ENCODE data around the gene MME.
A peak's percentile ranks its signal among the peaks of the same experiment; 100 is the strongest.

The MME gene

GRCh38 chr3:155079746-155080487 lies at the start of gene MME:
TSS of gene MME (plus strand) at chr3:155080319. CDS start at chr3:155084168, 3,849 bp downstream.
- DNase-seq = peak in 6 of 10 donors; percentile 5 to 83 (median 43)
- intact Hi-C loops (cut with DNase I) = no loop called here

GRCh38 chr3:155031186-155031585 lies 48.9 kb upstream of the MME start:
- no peak for DNase-seq
- intact Hi-C loops (cut with DNase I) = no loop called here

- DNase-seq = no peak
- intact Hi-C loops (cut with DNase I) = no loop called here
Measured at GRCh38 chr3:155032918-155033317, 47.2 kb upstream of the MME start.

- DNase-seq = no peak
- intact Hi-C loops (cut with DNase I) = no loop called here
Measured at GRCh38 chr3:155034786-155035185, 45.3 kb upstream of the MME start.

- no peak for DNase-seq
- intact Hi-C loops (cut with DNase I) = no loop called here
Measured at GRCh38 chr3:155035553-155035952, 44.6 kb upstream of the MME start.

GRCh38 chr3:155037508-155038202 lies 42.5 kb upstream of the MME start:
- no peak for DNase-seq
- intact Hi-C loops (cut with DNase I) = no loop called here

GRCh38 chr3:155038203-155038554 lies 41.9 kb upstream of the MME start:
- DNase-seq = no peak
- intact Hi-C loops (cut with DNase I) = no loop called here

- intact Hi-C loops (cut with DNase I) = no loop called here
Measured at GRCh38 chr3:155046935-155047334, 33.2 kb upstream of the MME start.

GRCh38 chr3:155047672-155048071 lies 32.4 kb upstream of the MME start:
- intact Hi-C loops (cut with DNase I) = no loop called here
- DNase-seq = no peak

More at GRCh38 chr3:155046935-155047334, 33.2 kb upstream of the MME start:
- DNase-seq = no peak

- intact Hi-C loops (cut with DNase I) = no loop called here
Measured at GRCh38 chr3:155049959-155050358, 30.2 kb upstream of the MME start.

GRCh38 chr3:155052470-155052869 lies 27.6 kb upstream of the MME start:
- intact Hi-C loops (cut with DNase I) = no loop called here
- no peak for DNase-seq

More at GRCh38 chr3:155049959-155050358, 30.2 kb upstream of the MME start:
- DNase-seq = no peak

- intact Hi-C loops (cut with DNase I) = no loop called here
- no peak for DNase-seq
Measured at GRCh38 chr3:155053756-155054155, 26.4 kb upstream of the MME start.

- DNase-seq = no peak
- intact Hi-C loops (cut with DNase I) = no loop called here
Measured at GRCh38 chr3:155064920-155065319, 15.2 kb upstream of the MME start.

- DNase-seq = no peak
- intact Hi-C loops (cut with DNase I) = no loop called here
Measured at GRCh38 chr3:155065537-155065936, 14.6 kb upstream of the MME start.

GRCh38 chr3:155069729-155070128 lies 10.4 kb upstream of the MME start:
- intact Hi-C loops (cut with DNase I) = no loop called here

GRCh38 chr3:155070316-155070715 lies 9.8 kb upstream of the MME start:
- intact Hi-C loops (cut with DNase I) = no loop called here
- no peak for DNase-seq

More at GRCh38 chr3:155069729-155070128, 10.4 kb upstream of the MME start:
- no peak for DNase-seq

- DNase-seq = no peak
- intact Hi-C loops (cut with DNase I) = no loop called here
Measured at GRCh38 chr3:155070932-155071387, 9.2 kb upstream of the MME start.

GRCh38 chr3:155075200-155075599 lies 4.9 kb upstream of the MME start:
- no peak for DNase-seq
- intact Hi-C loops (cut with DNase I) = no loop called here

GRCh38 chr3:155076888-155077287 lies 3.2 kb upstream of the MME start:
- no peak for DNase-seq
- intact Hi-C loops (cut with DNase I) = no loop called here

GRCh38 chr3:155078711-155079467 lies 1.2 kb upstream of the MME start:
- DNase-seq = no peak
- intact Hi-C loops (cut with DNase I) = no loop called here

GRCh38 chr3:155079468-155079745 lies 712 bp upstream of the MME start:
- intact Hi-C loops (cut with DNase I) = no loop called here
- no peak for DNase-seq

GRCh38 chr3:155080692-155081091 lies 573 bp downstream of the MME start:
- DNase-seq = no peak
- intact Hi-C loops (cut with DNase I) = no loop called here

All from posterior cingulate gyrus (tissue), 11 donors.